Stimulated activated CD4-positive, alpha-beta T cell treated with anti-CD3 and anti-CD28 coated beads, Interleukin-4, amount 100 ng/mL, for 1 hour (primary cell): ENCODE results near the gene PIK3R2.
"Not testable (repeated sequence)": the region's sequence is repeated elsewhere in the genome, so short reads cannot be mapped to it uniquely, and the experiment has no call there.

Experiments used
- DNase-seq: peaks from one replicate; pipeline ENCODE4 v3.0.0-alpha.2; 2020

Gene PIK3R2

DNA sequence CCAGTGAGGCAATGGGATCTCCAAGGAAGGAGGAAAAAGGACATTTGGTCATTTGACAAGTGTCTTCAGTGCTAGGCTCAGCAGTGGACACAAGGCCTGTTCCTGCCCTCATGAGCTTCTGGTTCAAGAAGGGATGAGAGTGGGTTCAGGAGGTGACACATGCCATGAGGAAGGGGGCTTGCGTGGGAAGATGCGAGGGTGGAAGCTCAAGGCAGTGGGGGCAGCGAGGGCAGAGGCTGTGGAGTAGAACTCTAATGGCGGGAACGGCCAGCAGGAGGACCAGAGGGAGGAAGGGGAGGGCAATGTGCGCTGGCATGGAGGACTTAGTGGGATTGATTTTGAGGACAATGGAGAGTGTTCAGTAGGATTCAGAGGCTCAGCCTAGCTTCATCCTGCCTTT is 3.3 kb downstream of the PIK3R2 start:
- no peak for DNase-seq

DNA sequence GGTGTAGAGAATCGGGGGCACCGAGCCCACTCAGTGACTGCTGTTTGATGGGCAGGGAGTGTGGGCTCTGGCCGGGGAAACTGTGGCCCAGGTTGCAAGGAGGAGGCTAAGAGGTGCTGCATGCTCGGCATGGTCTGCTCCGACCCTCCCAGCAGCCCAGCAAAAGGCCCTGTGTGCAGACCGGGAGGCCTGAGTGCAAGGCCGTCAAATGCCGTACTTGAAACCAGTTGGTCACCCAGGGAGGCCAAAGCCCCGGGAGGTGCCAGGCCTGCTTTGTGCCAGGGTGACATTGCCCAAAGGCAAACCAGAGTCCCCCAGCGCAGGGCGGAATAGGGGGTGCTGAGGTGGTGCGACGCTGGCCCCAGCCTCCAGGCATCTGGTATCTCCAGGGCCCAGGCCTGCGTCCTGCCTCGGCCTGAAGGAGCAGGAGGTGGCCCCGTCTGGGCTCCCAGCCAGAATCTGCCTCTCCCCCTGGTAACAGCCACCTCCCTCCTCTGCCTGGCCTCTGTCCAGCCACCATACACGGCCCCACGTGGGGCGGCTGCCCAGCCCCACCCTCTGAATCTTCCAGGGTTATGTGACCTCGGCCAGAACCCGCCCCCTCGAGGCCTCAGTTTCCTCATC is 4.0 kb downstream of the PIK3R2 start:
- no peak for DNase-seq

DNA sequence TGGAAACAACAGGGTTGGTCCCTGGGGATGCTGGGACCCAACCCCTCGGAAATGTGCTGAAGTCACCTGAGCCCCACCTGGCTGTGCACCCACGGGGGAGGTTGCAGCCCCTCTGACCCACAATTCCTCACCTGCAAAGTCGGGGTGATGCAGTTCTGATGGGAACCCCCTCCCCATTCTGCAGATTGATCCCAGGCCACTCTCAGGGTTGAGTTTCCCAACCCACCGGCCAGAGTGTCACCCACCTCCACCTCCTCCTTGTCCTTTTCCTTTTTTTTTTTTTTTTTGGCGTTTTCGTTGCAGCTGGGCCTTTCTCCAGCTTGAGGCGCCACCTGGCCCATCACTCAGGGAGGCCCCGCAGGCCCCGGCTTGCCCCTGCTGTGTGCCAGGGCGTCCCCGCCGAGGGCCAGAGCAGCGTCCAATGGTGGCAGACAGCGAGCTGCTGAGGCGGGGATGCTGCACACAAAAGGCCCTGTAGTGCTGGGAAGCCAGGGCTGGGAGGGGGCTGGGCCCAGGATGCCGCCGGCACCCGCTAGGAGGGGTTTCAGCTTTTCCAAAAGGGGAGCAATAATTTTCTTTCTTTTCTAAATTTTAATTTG is 4.6 kb downstream of the PIK3R2 start:
- no peak for DNase-seq

DNA sequence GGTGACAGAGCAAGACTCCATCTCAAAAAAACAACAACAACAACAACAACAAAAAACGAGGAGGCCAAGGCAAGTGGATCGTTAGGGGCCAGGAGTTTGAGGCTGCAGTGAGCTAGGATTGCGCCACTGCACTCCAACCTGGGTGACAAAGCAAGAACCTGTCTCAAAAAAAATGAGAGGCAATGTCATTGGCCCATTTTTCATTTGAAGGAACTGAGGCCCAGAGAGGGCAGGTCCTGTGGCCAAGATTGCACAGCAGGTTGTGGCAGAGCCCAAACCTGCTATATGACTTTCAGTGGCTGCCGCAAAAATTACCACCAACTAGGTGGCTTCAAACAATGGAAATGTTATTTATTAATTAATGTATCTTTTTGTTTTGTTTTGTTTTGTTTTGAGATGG is 5.5 kb downstream of the PIK3R2 start:
- no peak for DNase-seq

DNA sequence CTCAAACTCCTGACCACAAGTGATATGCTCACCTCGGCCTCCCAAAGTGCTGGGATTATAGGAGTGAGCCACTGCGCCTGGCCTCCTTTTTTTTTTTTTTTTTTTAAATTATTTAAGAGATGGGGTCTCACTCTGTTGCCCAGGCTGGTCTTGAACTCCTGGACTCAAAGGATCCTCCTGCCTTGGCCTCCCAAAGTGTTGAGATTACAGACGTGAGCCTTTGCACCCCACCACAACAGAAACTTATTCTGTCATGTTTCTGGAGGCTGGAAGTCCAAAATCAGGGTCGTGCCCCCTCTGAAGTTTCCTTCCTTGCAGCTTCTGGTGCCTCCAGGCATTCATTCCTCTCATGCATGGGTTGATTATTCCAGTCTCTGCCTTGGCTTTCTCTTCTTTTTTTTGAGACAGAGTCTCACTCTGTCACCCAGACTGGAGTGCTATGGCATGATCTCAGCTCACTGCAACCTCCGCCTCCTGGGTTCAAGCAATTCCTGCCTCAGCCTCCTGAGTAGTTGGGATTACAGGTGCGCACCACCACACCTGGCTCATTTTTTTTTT is 6.2 kb downstream of the PIK3R2 start:
- DNase-seq = not testable (repeated sequence)

DNA sequence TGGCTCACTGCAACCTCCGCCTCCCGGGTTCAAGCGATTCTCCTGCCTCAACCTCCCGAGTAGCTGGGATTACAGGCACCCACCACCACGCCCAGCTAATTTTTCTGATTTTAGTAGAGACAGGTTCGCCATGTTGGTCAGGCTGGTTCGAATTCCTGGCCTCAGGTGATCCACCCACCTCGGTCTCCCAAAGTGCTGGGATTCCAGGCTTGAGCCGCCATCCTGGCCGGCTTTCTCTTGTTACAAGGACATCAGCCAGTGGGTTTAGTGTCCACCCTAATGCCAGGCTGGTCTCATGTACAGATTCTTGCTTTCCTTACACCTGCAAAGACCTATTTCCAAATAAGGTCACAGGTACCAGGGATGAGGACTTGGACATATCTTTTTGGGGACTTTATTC is 6.8 kb downstream of the PIK3R2 start:
- DNase-seq = no peak

DNA sequence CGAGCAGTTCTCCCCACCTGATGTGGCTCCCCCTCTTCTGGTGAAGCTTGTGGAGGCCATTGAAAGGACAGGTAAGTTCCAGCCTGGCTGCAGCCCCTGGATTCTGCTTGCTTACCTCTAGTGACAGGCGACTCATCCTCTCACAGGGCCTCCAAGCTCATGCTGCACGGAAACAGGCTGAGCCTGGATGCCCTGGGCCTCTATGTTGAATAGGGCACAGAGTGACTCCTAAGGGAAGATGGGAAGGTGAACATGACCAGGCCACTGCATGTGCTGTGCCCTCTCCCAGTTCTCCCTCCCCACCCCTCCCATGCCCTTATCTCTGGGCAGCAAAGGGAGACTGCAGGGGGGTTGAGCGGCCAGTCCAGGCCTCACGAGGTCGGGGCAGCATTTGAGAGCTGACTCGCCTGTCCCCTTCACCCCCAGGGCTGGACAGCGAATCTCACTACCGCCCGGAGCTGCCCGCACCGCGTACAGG is 7.6 kb downstream of the PIK3R2 start:
- DNase-seq = no peak

DNA sequence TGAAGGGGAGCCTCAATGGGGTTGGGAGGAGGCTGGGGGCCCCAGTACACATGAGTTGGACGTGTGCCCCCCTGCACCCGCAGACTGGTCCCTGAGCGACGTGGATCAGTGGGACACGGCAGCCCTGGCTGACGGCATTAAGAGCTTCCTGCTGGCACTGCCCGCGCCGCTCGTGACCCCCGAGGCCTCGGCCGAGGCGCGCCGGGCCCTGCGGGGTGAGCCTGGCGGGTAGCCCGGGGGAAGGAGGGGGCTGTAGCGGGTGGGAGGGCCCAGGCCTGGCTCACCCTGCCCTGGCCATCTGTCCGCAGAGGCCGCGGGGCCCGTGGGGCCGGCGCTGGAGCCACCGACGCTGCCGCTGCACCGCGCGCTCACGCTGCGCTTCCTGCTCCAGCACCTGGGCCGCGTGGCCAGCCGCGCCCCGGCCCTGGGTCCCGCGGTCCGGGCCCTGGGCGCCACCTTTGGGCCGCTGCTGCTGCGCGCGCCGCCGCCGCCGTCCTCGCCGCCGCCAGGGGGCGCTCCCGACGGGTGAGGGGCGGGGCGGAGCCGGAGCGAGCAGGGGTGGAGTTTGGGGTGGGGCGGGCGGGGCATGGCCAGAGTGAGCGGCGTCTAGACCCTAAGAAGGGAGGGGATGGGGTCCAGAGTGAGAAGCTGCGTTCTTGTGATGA is 8.1 kb downstream of the PIK3R2 start:
- DNase-seq = peak; percentile 82

DNA sequence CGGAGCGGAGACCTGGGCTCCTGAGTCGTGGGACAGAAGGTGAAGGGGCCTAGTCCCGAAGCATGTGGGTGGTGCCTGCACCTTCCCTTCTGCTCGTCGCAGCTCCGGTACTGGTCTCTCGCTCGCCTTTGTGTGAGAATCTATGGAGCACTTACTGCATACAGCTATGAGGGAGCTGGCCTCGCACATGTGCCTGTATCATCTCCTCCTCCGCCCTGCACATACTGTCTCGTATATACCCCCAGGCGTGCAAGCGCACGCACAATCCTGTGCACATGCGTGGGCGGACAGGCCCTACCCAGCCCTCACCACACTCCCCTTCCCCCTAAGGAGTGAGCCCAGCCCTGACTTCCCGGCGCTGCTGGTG is 8.7 kb downstream of the PIK3R2 start:
- DNase-seq = no peak

DNA sequence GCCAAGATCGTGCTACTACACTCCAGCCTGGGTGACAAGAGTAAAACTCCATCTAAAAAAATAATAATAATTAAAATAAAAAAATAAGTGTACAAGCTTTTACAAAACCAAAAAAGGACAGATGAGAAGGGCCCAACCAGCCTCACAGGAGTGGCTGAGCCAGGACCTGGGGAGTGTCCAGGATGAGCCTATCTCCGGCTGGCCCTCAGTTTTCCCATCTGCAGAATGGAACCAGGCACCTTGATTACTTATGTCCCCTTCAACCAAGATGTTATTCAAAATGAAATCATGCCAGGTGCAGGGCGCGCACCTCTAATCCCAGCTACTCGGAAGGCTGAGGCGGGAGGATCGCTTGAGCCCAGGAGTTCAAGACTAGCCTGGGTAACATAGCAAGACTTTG is 11.1 kb downstream of the PIK3R2 start:
- DNase-seq = no peak

DNA sequence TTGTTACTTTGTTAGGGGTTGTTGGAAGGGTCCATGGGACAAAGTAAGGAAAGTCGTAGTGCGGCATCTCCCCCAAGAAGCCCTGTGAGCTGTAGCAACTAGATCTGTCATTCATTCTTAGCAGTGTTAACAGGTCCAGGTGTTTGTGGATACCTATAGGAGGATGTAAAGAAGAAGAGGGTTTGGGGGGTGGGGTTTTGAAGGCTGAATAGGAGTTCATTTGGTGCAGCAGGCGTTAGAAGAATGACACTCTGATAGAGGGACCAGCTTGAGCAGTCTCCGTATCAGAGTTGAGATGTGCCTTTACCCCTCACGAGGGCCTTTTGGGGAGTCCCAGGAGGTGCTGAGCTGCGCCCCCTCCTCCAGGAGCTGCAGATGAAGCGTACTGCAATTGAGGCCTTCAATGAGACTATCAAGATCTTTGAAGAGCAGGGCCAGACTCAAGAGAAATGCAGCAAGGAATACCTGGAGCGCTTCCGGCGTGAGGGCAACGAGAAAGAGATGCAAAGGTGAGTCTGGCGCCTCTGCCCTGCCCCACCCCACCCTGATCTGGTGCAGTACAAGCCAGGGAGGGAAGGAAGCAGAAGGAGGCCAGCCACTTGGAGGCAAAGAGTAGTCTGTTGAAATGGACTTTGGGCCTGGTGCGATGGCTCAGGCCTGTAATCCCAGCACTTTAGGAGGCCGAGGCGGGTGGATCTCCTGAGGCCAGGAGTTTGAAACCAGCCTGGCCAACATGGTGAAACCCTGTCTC is 13.0 kb downstream of the PIK3R2 start:
- DNase-seq = no peak

DNA sequence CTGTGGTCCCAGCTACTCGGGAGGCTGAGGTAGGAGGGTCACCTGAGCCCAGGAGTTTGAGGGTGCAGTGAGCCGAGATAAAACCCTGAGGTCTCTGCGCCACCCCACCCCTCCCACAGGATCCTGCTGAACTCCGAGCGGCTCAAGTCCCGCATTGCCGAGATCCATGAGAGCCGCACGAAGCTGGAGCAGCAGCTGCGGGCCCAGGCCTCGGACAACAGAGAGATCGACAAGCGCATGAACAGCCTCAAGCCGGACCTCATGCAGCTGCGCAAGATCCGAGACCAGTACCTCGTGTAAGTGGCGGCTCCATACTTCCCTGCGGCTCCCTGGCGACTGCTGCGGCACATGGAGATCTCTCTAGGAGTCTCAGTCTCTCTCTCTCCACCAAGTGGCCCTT is 14.0 kb downstream of the PIK3R2 start:
- DNase-seq = no peak

DNA sequence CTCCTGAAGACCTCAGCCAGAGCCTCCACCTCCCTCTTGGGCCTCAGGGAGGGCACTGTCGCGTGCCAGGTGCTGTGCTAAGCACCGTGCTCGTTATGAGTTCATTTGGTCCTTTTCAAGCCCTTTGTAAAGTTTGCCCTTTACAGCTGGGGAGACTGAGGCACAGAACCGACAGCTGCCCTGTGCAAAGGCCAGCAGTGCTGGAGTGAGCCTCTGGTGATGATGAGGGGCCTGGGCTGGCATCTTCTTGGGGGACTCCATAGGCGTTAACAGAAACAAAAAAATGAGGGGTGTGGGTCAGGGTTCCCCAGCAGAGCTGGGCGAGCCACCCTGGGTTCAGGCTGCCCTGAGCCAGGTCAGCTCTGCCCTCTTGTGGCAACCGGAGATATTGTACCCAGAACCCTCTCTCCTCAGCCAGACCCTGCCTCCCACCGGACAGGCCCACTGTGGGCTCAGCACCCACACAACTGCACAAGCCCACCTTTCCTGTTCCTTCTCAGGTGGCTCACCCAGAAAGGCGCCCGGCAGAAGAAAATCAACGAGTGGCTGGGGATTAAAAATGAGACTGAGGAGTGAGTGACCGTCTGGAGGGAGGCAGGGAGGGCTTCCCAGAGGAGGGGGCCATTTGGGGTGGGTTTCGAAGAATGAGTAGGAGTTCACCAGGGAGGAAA is 15.1 kb downstream of the PIK3R2 start:
- peak; percentile 61 for DNase-seq

DNA sequence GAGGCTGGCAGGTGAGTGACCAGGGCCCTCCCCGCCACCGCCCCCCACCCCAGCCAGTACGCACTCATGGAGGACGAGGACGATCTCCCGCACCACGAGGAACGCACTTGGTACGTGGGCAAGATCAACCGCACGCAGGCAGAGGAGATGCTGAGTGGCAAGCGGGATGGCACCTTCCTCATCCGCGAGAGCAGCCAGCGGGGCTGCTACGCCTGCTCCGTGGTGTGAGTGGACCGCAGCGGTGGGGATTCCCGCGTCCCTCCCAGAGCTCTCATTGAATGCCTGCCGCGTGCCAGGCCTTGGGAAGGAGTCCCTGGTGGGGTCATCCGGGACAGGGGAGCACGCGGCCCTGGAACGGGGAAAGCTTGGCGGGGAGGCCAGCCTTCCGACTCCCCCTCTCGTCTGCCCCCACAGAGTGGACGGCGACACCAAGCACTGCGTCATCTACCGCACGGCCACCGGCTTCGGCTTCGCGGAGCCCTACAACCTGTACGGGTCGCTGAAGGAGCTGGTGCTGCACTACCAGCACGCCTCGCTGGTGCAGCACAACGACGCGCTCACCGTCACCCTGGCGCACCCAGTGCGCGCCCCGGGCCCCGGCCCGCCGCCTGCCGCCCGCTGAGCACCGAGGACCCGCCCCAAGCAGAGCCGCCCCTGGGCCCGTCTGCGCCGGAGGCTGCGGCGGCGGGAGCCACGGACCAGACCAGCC is 15.9 kb downstream of the PIK3R2 start:
- DNase-seq = no peak

DNA sequence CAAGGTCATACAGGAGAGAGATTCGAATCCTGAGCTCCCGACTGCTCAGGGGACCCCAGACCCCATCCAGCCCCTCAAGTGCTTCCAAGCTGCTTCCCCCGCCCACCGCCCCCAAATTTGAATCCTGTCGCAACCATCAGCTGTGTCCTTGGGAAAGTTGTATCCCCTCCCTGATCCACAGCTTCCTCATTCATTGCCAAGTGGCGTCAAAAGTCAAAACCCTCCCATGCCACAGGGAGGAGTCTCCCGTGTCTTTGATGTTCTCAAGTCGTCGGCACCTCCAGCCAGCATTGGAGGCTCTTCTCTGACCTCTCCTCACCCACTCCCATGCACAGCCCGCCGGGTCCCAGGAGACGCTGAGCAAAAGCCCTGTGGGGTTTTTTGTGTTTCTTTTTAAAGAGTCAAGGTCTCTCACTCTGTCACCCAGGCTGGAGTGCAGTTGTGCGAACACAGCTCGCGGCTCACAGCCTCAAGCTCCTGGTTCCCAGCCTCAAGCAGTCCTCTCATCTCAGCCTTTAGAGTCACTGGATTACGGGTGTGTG is 17.8 kb downstream of the PIK3R2 start:
- no peak for DNase-seq

DNA sequence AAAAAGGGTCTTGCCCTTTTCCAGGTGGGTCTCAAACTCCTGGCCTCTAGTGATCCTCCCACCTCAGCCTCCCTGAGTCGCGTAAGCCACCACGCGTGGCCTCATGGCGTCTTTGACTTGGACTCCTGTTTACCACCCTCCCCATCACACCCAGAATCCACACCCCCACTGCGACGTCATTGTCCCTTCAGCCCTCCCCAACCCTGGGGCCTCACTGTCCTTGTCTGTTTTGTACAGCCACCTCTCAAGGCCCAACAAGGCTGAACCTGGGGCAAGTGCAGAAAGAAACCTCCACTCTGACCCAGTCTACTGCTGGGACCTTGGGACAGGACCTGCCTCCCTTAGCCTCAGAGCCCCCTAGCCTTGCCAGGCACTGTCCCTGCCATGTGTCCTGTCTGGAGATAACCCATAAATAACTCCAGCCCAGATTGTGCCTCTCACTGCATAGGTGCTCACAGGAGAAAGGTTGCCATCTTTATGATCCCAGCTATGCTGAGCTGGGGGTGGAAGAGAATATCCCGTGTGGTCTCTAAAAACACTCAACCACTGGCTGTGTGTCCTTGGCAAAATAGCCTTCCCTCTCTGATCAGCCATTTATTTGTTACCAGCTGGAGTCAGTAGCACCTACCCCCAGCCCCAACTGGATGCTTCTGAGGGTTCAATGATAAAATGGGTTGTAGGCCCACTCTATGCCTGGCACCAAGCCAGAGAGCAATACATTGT is 18.8 kb downstream of the PIK3R2 start:
- no peak for DNase-seq

DNA sequence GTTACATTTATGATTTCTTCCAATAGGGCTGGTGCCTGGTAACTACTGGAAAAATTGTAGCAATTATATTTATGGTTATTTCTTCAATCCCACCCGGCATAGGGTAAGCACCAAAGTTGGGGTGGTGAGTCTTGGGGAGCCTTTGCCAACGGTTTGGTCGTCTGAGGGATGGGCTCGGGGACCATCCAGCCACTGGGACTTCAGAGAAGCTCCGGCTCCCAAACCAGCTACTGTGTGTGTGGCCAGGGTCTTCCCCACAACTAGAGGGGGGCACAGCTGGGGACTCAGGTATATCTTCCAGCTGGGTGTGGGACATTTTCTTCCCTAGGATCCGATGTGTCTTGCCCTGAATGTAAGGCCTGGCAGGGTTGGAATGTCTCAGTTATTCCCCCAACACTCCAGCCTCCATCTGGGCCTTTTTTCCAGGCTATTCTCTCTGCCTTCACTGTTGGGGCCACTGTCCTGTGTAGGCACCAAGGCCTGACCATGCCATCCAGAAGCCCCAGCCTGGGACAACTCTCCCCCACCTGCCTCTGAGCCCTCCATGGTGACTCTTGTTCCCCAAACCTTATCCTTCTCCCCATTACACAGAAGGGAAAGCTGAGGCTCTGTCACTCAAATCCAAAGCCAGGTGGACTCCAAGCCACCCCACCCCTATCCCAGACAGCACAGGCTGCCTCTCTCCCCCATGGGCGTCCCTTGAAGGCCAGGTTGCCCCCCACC is 19.5 kb downstream of the PIK3R2 start:
- DNase-seq = no peak

DNA sequence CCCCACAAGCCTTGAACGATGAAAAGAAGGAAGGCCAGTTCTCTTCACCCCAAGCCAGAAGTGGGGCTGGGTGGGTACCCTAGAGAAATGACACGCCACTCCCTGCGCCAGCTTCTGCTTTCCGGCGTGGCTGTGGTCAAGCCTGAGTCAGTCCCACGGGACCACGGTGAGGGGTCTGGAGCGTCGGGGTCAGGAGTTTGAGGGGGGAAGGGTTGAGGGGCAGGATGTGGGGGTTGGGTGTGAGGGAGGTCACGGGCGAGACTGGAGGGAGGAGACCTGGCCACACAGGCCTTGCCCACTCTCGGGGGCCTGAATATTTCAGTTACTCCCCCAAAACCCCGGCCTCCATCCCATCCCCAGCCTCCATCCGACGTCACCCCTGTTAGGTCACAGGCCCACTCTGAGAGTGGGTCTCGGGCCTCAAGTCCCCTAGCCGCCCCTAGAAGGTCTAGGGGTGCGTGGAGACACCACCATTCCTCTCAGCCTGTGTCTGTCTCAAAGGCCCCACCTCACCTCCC is 20.1 kb downstream of the PIK3R2 start:
- DNase-seq = no peak

DNA sequence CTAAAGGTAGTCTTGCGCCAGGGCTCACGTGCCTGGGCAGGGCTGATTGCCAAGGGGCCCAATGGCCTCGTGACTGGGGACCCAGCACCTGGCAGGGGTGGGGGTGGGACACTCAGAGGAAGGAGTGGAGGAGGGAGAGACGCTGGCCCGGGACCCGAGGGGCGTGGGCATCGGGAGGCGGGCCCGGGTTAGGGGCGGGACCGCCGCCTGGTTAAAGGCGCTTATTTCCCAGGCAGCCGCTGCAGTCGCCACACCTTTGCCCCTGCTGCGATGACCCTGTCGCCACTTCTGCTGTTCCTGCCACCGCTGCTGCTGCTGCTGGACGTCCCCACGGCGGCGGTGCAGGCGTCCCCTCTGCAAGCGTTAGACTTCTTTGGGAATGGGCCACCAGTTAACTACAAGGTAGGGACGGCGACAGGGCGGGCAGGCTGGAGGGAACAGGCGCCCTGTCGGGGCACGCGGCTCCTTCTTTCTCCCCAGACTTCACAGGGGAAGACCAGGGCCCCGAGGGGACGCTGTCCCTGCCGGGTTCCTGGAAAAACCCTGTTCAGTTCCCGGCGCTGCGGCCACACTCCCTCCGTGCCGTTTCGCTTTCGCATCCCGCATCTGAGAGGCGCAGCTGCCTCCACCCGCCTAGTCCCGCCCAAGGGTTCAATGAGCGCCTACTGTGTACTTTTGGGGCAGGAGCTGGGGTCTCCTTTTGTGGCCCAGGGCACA is 20.8 kb downstream of the PIK3R2 start, which contains the start of gene IFI30:
TSS of gene IFI30 (plus strand) at position 242 of the 717 bp plus-strand sequence. CDS start at position 271, 29 bp downstream.
- DNase-seq = peak; percentile 66
